Esophagus squamous epithelium (tissue), 4 donors: Measurements from ENCODE around the gene NME1.

ENCODE experiments used
- POLR2A ChIP-seq, 4 donors: fragments of 450-650 bp; IDR thresholded peaks; one replicate each; pipeline ENCODE4 v1.6.1; 2017; ENCODE audit warnings: antibody characterized with exemption in 4 of 4, mild to moderate bottlenecking in 4 of 4, moderate library complexity in 3 of 4
- TF ChIP-seq, protein P1 (sequence below), 6 experiments: fragments of 450-650 bp in 4 of 6; fragments of 200-600 bp in 2 of 6; sonication (generic) in 2 of 6; IDR thresholded peaks; one replicate each; pipeline ENCODE4 v1.5.1; 2016 to 2019; ENCODE audit warnings: antibody characterized with exemption in 6 of 6, mild to moderate bottlenecking in 4 of 6, moderate library complexity in 4 of 6

DNA sequence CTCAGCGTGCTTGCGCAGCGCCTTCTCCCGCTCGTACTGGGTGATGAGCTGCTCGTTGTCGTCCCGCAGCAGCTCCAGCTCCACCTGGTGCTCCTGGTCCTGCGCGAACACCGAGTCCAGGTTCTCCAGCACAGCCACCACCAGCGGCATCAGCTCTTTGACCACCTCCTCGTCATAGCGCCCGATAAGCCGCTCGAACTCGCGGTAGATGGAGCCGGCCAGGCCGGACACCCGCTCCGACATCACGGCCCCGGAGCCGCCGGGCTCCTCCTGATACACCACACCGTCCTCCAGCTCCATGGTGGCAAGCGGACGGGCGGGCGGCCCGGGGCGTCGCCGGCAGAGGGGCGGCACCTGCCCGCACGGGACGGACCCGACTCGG, 33.0 kb upstream of the NME1 start:
- TF ChIP-seq, protein P1, sequence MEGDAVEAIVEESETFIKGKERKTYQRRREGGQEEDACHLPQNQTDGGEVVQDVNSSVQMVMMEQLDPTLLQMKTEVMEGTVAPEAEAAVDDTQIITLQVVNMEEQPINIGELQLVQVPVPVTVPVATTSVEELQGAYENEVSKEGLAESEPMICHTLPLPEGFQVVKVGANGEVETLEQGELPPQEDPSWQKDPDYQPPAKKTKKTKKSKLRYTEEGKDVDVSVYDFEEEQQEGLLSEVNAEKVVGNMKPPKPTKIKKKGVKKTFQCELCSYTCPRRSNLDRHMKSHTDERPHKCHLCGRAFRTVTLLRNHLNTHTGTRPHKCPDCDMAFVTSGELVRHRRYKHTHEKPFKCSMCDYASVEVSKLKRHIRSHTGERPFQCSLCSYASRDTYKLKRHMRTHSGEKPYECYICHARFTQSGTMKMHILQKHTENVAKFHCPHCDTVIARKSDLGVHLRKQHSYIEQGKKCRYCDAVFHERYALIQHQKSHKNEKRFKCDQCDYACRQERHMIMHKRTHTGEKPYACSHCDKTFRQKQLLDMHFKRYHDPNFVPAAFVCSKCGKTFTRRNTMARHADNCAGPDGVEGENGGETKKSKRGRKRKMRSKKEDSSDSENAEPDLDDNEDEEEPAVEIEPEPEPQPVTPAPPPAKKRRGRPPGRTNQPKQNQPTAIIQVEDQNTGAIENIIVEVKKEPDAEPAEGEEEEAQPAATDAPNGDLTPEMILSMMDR (IDR thresholded peaks at IDR 0.05): no peak
- TF ChIP-seq POLR2A (IDR thresholded peaks at IDR 0.05): no peak
